Stimulated activated CD4-positive, alpha-beta T cell treated with anti-CD3 and anti-CD28 coated beads, Interleukin-2, amount 100 ng/mL, for 4 hours (primary cell): ENCODE measurements around the gene GLDN.

Source experiments
- DNase-seq: peaks from one replicate; pipeline ENCODE4 v3.0.0-alpha.2; 2020; ENCODE audit warnings: low read depth

The GLDN gene

DNA sequence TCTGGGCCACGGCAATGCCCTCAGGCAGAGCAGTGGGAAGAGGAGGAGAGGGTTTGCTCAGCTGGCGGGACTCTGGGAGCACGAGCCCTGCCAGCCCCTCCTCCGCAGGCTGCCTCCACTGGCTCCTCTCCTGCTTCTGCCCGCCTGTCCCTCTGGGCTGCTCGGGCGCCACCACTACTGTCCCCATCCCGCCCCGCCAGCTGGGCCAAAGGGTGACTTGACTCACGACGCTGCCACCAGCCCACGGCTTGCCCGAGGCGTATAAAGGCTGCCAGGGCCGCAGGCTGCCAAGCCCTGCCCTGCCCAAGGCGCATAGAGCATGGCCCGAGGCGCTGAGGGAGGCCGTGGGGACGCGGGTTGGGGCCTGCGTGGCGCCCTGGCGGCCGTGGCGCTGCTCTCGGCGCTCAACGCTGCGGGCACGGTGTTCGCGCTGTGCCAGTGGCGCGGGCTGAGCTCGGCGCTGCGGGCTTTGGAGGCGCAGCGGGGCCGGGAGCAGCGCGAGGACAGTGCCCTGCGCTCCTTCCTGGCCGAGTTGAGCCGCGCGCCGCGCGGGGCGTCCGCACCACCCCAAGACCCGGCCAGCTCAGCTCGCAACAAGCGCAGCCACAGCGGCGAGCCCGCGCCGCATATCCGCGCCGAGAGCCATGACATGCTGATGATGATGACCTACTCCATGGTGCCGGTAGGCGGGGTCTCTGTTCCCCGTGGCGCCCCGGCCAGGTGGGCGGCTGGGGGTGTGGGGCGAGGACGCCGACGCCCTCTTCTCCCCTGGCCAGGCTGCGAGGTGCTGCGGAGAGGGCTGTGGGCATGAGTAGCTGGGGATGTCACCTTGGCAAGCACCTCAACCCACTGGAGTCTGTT is at the start of gene GLDN:
Gene GLDN, plus strand, starts transcription at position 290 of the 861 bp plus-strand sequence. Its CDS starts 30 bp downstream, at position 320.
- no peak for DNase-seq

DNA sequence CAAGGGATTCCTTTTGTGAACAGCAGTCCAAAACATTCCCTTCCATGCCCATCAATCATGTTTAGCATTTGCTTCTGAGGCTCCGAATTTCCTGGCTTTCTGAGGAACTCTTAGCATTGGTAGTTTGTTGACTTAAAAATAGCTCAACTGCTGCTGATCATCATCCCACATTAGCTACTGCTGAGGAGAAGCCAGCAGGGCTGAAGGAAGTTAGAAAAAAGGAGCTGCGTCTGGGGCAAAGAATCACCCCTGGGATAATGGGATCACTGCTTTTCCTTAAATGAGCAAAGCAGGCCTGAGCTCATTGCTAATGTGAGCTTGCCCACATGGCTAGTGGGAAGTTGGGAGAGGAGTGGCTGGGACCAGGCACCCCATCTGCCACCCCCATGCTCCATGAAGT is 42.8 kb upstream of the GLDN start:
- DNase-seq, result no peak

DNA sequence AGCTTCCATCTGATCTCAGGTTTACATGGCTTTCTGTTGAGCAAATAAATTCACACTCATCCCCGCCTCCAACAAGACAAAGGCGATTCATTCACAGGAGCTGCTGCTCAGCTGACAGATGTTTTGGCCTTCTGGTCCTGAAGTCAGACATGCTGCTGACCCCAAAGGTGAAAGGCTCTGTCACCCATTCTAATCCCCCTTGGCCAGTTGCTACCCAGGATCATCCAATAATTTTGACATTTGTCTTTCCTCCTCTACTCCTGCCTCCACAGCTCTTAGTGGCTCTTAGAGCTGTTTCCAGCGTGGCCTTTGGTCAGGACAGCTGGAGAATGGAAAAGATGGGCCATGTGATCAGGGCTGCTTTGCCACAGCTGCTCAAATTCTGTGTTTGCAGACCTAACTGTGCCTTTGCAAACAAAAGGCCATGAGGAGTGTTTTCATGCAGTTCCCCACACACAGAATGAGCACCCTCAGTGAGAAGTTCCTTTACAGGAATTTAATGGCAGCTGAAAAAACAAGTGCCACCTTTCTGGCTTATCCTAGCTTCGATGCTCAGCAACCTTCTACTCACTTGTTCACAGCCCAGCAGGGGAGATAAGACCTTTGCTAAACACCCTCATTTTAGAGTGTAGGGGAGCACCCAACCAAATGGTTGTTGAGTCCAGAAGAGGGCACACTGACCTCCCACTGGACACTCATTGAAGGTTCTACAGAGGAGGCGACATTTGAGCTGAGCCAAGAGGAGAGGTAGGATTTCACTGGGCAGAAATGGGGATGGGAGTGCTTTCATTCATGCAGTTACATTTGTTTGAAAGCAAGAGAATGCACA is 42.1 kb upstream of the GLDN start:
- no peak for DNase-seq

DNA sequence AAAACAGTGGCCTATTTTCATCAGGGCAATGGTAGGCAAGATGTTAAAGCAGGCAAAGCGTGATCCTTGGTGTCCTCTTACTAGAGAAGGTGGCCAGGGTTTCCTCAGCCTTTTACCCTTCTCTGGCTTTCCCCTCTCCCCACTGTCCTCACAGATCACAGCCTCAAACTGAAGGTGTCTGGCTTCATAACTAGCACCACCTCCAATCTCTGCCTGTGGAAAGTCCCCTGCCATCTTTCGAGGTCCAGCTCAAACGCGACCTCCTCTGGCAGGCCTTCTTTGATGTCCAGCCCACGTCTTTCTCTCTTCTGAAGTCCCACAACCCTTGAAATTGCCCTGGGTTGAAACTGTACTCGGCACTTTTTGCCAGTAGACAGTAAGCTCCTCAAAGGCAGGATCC is 39.0 kb upstream of the GLDN start:
- DNase-seq, result no peak

DNA sequence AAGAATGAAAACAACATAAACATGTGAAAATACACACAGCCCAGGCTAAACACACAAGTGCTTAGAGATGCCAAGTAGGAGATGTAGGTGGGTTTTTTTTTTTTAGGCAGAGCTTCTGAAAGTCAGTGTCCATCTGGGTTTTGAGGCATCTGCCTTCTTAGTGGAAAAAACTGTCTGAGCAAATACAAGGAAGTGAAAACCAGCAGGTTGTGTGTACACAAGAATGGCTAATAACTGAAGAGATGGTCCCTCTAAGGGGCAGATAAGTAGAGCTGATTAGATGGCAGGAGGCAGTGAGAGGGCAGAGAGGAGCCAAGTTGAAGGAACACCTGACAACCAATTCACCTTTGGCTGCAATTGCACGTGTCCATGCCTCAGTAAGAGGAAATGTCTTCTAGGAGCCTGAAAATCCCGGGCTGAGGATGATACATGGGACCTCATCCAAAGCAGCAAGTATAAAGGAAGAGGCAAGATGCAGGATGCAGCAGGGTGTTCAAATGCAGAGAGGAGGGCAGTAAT is 37.9 kb upstream of the GLDN start:
- no peak for DNase-seq

DNA sequence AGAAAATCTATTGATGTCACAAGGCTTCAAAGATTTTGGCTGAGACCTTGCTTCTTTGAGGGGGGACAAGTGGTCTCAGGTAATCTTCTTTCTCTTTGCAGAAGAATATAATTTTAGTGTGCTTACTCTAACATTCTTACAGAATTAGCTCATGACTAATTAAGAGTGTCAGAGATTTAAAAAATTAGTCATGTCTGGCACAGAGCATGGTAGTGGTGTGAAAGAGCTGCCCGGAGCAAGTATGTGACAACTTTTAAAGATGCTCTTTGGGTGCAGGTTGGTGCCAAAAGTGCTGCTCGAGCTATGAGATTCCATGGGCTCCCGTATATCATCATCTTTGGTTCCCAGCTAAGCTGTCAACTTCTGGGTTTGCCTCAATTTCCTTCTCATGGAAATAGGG is 34.1 kb upstream of the GLDN start:
- DNase-seq, result no peak

DNA sequence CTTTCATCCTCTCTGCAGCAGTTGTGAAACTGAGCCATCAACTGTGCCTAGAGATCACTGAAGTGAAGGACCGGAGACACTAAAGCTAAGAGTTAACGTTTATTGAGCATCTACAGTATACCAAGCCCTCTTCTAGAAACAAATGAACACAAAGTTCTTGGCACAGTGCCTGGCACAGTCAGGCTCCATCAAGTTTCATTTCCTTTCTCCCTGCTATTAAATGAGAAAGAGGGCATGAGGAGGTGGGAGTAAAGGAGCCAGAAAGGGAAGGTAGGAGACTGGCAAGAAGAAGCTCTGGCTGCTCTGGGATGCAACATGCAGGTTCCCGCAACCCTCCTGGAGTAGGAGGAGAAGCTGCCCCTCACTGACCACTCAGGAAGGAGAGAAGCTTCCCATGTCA is 33.6 kb upstream of the GLDN start:
- DNase-seq, result no peak

DNA sequence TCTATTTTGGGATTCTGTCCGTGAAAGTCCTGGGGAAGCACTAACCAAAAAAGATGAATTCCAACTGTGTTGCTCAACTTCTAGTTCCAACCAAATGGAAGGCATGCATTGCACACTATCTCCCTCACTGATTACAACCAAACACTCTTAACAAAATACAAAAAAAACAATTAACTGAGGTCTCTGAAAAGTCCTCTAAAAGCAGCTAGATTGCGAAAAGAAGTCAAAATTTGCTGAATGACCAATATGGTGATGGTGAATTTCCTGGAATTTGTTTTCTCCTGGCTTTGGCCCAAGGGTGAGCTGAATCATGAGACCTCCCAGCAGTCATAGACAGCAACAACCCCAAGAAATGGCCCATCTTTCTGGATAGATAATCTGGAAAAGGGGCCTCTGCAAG is 31.4 kb upstream of the GLDN start:
- no peak for DNase-seq

DNA sequence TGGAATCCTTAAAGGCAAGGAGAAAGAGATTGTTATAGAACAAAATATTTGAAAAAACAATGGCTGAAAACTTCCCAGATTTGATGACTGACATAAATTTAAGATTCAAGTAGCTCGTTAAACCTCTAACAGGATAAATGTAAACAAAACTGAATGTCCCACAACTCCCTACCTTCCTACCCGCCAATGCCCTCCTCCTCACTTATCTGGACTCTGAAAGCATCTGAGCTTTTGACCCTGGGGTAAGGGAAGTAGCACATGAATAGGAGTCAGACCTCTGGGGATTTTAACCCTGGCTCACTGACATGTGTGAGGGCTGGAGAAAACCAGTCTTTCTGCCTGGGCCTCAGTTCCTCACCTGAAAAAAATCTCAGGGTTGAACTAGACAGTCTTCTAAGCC is 29.9 kb upstream of the GLDN start:
- no peak for DNase-seq

DNA sequence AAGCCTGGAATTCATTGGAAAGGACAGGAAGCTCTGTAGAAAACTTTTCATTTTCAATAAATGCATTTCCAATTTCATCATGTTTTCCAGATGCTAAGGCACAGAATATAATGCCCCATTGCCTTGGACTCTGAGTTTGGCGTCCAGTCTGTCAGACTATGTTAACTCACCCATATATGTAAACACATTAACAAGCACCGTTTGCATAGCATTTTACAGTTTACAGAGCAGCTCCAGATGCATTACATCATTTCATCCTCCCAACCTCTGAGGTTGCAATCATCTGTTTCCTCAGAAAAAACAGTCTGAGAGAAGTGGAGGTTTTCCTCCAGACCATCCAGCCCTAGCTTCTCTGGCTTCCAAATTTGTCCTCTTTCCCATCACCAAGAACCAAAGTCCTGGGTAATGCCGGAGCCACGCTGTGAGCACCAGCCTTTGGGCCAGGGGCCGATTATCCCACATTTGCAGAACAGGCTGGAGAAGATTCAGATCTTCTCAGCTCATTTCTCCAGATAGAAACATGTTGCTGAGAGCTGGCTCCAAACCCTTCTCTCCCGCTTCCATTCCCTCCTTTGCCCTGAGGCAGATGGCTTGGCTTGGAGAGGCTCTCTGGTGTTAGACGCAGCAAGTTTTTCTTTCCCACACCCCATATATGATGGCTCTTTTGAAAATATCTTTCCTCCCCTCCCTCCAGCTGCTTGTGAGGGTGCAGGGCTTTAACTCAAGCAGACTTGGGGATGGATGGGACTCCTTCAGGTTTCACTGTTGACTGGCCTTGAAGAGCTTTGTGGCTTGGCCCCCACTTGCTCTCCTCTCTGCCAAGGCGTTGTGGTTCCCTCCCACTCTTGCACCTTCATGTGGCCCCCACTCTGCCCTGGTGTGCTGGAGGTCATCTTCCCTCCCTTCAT is 29.0 kb upstream of the GLDN start:
- DNase-seq, result no peak

DNA sequence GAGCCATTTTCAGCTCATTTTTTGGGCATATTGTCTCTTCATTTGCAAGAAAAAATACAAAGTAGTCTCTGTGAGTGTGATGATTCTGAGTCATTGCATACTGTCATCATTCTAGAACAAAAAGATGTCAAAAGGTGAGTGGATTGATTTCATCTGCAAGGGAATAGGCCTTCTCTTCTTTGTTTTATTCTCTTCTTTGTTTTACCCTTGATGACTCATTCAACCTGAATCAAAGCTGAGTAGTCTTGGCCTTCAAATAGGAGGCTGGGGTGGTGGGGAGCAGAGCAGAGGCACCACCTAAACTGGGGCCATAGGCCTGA is 28.4 kb upstream of the GLDN start:
- DNase-seq, result no peak

DNA sequence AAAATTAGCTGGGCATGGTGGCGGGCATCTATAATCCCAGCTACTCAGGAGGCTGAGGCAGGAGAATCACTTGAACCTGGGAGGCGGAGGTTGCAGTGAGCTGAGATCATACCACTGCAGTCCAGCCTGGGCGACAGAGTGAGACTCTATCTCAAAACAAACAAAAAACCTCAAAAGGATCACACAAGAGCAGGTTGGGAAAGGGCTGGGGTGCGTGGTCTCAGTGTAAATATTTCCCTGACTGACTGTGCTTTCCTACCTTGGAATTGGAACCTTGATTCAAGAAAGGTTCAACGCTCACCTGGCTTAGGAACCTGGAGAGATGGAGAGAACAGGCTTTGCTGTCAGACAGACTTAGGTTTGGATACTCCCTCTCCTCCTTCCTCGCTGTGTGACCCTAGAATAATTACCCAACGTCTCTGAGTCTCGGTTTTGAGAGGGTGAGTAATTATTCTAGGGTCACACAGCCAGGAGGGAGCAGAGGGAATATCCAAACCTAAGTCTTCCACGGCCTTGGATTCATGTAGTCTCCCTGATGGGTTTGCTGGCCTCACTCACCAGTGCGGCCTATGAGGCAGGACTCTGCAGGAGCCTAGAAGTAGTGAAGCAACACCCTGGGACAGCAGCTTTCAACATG is 27.7 kb upstream of the GLDN start:
- DNase-seq, result no peak

DNA sequence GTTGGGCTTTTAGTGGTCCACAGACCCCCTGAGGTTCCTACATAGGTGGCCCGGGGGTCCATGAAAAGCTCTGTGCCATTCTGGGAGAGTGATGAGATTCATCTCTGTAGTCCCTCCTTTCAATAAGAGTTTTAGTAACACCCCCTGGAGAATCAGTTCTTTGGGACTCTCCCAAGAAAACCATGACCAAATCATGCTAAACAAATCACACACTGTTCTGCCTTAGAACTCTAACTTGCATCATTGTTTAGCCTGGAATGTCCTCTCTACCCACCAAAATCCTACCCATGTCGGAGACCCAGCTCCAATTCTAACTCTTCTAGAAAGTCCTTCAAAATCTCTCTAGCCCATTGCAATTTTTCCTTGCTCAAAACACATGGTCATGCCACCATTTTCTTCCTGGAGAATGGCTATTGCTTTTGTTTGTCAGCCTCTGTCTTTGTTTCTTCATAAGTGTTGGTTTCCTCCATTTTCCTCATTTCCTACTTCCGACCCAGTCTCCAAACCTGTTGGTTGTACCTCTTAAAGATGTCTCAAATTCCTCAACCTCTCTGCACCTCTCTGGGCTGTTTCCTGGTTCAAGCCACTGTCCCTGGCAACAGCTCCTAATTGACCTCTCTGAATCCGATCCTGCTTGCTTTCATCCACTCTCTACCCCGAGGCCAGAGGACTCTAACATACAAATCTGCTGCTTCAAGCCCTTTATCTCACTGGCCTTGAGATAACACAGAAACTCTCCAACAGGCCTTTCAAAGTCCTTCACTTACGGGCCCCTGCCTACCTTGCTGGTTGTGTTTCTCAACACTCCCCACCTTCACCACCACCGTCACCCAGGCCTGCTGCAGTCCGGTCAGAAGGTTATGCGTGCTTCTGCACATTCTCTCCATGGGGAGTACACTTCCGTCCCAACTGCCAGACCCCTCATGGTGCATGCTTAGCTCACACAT is 26.8 kb upstream of the GLDN start:
- no peak for DNase-seq

DNA sequence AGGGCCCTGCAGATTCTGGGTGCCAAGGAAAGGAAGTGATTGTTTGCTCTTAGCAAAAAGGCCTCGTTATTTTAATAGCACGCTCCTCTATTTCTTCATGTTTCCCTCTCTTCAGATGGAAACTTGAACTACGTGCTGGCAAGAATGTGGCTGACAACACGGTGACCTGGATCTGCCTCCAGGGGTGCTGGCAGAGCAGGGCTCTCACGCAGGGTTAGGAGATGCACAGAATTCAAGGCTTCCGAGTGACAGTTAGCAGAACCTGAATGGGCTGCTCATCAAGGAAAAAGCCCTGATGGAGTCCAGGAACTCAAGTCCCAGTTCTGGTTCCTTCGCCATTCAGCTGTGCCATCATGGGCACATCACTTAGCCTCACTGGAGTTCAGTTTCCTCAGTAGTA is 25.7 kb upstream of the GLDN start:
- DNase-seq, result no peak

DNA sequence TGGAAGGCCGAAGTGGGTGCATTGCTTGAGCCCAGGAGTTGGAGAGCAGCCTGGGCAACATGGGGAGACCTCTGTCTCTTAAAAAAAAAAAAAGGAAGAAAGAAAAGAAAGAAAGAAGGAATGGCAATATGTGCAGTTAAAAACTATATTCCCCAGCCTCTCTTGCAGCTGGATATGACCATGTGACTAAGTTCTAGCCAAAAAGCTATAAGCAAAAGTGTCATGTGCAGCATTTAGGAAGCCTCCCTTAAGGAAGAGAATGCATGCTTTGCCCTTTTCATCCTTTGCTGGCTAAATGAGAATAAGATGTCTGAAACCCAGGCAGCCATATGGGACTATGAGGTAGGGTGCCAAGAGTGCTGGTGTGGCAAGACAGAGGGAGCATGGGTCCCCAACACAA is 24.8 kb upstream of the GLDN start:
- no peak for DNase-seq

DNA sequence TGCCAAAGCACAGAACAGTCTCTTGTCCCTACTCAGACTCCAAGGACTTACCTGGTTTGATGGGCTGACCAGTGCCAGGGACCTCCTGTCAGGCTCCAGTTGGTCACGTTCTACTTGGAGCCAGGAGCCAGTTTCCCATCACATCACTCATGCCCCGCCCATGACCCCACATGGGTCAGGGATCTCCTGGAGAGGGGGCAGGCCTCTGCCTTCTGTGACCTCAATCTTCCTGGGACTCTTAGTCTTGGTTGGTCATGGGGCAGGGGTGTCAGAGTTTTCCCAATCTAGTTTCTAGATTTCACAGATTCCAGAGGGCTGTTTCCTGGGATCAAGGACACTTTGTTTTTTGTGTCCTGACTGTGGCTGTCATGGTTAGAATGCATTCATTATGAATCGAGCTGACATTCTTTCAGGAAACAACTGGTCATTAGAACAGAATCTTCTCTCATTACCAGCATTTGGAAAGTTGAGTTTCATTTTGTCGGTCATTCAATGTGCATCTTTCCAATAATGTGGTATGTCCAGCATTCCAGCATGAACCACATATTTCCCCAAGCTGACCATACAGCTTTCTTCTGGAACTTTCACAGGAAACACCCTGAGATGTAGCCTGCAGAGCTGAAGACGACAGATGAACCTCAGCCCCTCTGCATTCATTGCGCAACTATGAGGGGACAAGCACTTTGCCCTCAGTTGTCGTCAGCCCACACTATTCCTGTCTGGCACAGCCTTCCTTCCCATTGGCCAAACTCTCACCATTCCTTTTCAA is 22.9 kb upstream of the GLDN start:
- no peak for DNase-seq

DNA sequence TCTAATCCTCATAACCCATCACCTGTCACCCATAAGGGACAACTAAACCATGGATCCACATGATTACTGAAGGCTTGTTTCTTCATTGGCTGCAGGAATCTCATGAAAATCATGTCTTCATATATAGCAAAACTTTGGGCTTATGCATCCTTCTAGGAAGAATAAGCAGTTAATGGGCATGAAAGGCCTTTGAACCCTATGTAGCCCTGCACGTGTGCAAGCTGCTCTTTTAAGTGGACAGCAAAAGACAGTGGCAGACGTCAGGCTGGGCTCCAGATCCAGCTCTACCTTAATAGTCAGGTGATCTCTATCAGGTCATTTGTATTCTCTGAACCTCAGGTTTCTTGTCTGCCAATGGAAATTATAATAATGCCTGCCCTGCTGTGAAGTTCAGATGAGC is 21.9 kb upstream of the GLDN start:
- no peak for DNase-seq

DNA sequence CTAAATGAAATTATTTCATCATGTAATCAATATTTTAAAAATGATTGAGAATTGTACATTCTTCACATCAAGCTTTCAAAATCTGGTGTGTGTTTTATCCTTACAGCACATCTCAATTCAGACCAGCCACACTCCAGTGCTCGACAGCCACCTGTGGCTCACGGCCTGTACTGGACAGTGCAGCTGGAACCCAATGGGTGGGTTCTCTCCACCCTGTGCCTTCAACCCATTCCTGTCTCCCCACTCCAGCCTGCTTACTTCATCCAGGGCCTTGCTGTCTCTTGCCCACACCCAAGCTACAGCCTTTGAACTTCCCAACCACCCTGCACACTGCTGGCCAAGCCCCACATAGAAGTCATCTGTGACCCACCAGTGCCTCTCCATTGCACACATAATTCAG is 20.6 kb upstream of the GLDN start:
- no peak for DNase-seq

DNA sequence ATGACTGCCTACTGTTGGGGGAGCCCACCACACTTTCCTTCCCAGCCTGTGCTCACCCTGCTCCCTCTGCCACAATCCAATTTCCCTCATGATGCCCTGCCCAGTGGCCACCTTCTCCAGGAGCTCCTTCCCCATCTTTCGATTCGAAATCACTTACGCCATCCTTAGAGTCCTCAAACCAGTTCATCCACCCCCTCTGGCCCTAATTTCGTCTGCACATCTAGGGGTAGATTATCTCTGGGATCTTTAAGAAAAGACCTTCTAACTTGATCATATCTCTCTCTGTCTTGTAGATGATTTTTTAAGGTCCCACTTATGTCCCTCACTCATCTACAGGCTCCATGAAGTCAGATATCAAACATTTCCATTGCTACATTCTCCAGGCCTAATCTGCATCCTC is 20.1 kb upstream of the GLDN start:
- no peak for DNase-seq
